Endothelial cell of umbilical vein (primary cell): Measurements from ENCODE around the gene C20orf144.

ENCODE experiments used
- POLR2AphosphoS5 ChIP-seq: IDR thresholded peaks from 2 replicates; pipeline ENCODE4 v1.6.1; 2012; ENCODE audit warnings: low read depth, mild to moderate bottlenecking, control low read depth, low read length, moderate library complexity; ENCODE audit not compliant: insufficient read depth
- TF ChIP-seq, protein P1 (sequence below), 2 donors: IDR thresholded peaks; 1 replicate in 1 of 2; 2 replicates in 1 of 2; pipeline ENCODE4 v1.5.1; 2011; ENCODE audit warnings: low read length in 2 of 2, mild to moderate bottlenecking in 2 of 2, moderate library complexity in 2 of 2, control low read depth in 1 of 2, inconsistent platforms in 1 of 2, low read depth in 1 of 2; ENCODE audit not compliant: insufficient read depth in 1 of 2; ENCODE audit errors: extremely low read depth in 1 of 2

DNA sequence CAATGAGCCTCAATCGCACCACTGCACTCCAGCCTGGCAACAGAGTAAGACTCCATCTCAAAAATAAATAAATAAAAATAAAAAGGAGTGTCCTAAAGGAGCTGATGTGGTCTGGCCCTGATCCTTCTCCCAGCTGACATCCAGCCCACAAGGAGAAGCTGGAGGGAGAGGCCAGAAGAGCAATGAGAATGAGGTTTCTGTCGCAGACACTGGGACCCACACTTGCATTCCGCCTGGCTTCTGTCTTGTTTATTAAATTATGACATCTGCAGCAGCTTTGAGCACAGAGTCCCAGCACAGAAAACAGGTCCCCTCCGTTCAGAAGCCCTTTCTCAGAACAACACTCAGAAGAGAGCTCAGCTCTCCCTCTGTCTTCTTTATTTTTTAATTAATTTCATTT, 34.3 kb downstream of the C20orf144 start:
- TF ChIP-seq POLR2AphosphoS5 = no peak
- TF ChIP-seq, protein P1, sequence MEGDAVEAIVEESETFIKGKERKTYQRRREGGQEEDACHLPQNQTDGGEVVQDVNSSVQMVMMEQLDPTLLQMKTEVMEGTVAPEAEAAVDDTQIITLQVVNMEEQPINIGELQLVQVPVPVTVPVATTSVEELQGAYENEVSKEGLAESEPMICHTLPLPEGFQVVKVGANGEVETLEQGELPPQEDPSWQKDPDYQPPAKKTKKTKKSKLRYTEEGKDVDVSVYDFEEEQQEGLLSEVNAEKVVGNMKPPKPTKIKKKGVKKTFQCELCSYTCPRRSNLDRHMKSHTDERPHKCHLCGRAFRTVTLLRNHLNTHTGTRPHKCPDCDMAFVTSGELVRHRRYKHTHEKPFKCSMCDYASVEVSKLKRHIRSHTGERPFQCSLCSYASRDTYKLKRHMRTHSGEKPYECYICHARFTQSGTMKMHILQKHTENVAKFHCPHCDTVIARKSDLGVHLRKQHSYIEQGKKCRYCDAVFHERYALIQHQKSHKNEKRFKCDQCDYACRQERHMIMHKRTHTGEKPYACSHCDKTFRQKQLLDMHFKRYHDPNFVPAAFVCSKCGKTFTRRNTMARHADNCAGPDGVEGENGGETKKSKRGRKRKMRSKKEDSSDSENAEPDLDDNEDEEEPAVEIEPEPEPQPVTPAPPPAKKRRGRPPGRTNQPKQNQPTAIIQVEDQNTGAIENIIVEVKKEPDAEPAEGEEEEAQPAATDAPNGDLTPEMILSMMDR (IDR thresholded peaks at IDR 0.05; ENCODE audit: extremely low read depth in 1 of 2, insufficient read depth in 1 of 2, low read depth in 1 of 2, low read length in 2 of 2) = no peak
